Neural cell (in vitro differentiated cells): ENCODE results near the gene IMMP2L. TPM values are rescaled to one million over a fixed set of nuclear protein-coding genes. Genes with fewer than 3 reads are reported as not detected.

ENCODE experiments used
- H2AFZ ChIP-seq: fragments of 200-600, 300-800 bp; sonication (generic), shearing (Covaris generic); 2 replicates; pipeline ENCODE4 v1.6.0; 2014; ENCODE audit warnings: low read depth, mild to moderate bottlenecking, antibody characterized with exemption, low read length, moderate library complexity
- H3F3A ChIP-seq: fragments of 200-600 bp; shearing (Covaris generic); 2 replicates; pipeline ENCODE4 v1.6.1; 2016; ENCODE audit warnings: mild to moderate bottlenecking, moderate library complexity, mixed read lengths, antibody characterized with exemption, low read length; ENCODE audit not compliant: insufficient read depth, poor library complexity, severe bottlenecking
- H3K27ac ChIP-seq: fragments of 200-600, 300-800 bp; sonication (generic), shearing (Covaris generic); 2 replicates; pipeline ENCODE4 v1.5.1; 2014; ENCODE audit warnings: mild to moderate bottlenecking, low read length, moderate library complexity
- H3K27me3 ChIP-seq: fragments of 300-800, 200-600 bp; sonication (generic), shearing (Covaris generic); 2 replicates; pipeline ENCODE4 v1.6.0; 2014; ENCODE audit warnings: mild to moderate bottlenecking, low read depth, low read length, moderate library complexity; ENCODE audit not compliant: insufficient read depth
- H3K36me3 ChIP-seq: fragments of 300-800, 200-600 bp; sonication (generic), shearing (Covaris generic); 2 replicates; pipeline ENCODE4 v1.5.1; 2014; ENCODE audit warnings: mild to moderate bottlenecking, antibody characterized with exemption, low read length, moderate library complexity; ENCODE audit not compliant: insufficient read depth
- H3K4me2 ChIP-seq: fragments of 300-800, 200-600 bp; sonication (generic), shearing (Covaris generic); 2 replicates; pipeline ENCODE4 v1.6.0; 2014; ENCODE audit warnings: mild to moderate bottlenecking, low read length
- H3K4me3 ChIP-seq: fragments of 300-800, 200-600 bp; sonication (generic), shearing (Covaris generic); 2 replicates; pipeline ENCODE4 v1.5.1; 2014; ENCODE audit warnings: mild to moderate bottlenecking, low read length, moderate library complexity
- H3K79me2 ChIP-seq: fragments of 200-600 bp; shearing (Covaris generic); replicated peaks from 2 replicates; pipeline ENCODE4 v1.6.0; 2014; ENCODE audit warnings: mild to moderate bottlenecking, low read length, moderate library complexity; ENCODE audit not compliant: insufficient read depth
- H3K9ac ChIP-seq: fragments of 300-800, 200-600 bp; sonication (generic), shearing (Covaris generic); 2 replicates; pipeline ENCODE4 v1.6.1; 2016; ENCODE audit warnings: mild to moderate bottlenecking, low read length, mixed read lengths
- H3K9me2 ChIP-seq: fragments of 200-600 bp; shearing (Covaris generic); 2 replicates; pipeline ENCODE4 v1.6.1; 2016; ENCODE audit warnings: mild to moderate bottlenecking, low read length, mixed read lengths; ENCODE audit not compliant: insufficient read depth
- H3K9me3 ChIP-seq: fragments of 200-600, 300-800 bp; sonication (generic), shearing (Covaris generic); 2 replicates; pipeline ENCODE4 v1.6.1; 2016; ENCODE audit warnings: mild to moderate bottlenecking, mixed run types, low read length, moderate library complexity, mixed read lengths
- H4K20me1 ChIP-seq: fragments of 200-600 bp; shearing (Covaris generic); 2 replicates; pipeline ENCODE4 v1.6.1; 2016; ENCODE audit warnings: mild to moderate bottlenecking, mixed run types; ENCODE audit not compliant: insufficient read depth
- EP300 ChIP-seq: fragments of 450-650 bp; conservative IDR thresholded peaks from 2 replicates; pipeline ENCODE4 v1.6.1; 2014; ENCODE audit warnings: antibody characterized with exemption, mild to moderate bottlenecking, moderate library complexity; ENCODE audit not compliant: poor library complexity, severe bottlenecking
- EZH2 ChIP-seq: fragments of 200-600, 300-800 bp; shearing (Covaris generic), sonication (generic); IDR thresholded peaks from 2 replicates; pipeline ENCODE4 v1.6.1; 2014; ENCODE audit warnings: antibody characterized with exemption, low read length, borderline replicate concordance, mild to moderate bottlenecking; ENCODE audit not compliant: insufficient read depth, poor library complexity, severe bottlenecking
- MXI1 ChIP-seq: fragments of 450-650 bp; conservative IDR thresholded peaks from 2 replicates; pipeline ENCODE4 v1.6.1; 2014; ENCODE audit warnings: antibody characterized with exemption, mild to moderate bottlenecking; ENCODE audit not compliant: poor library complexity, severe bottlenecking
- POLR2AphosphoS5 ChIP-seq: IDR thresholded peaks from 2 replicates; pipeline ENCODE4 v1.6.1; 2012
- RAD21 ChIP-seq: fragments of 450-650 bp; conservative IDR thresholded peaks from 2 replicates; pipeline ENCODE4 v1.6.1; 2014; ENCODE audit warnings: antibody characterized with exemption, mild to moderate bottlenecking, moderate library complexity
- SMC3 ChIP-seq: fragments of 450-650 bp; conservative IDR thresholded peaks from 2 replicates; pipeline ENCODE4 v1.6.1; 2014; ENCODE audit warnings: antibody characterized with exemption, mild to moderate bottlenecking, moderate library complexity; ENCODE audit not compliant: poor library complexity
- TAF1 ChIP-seq: IDR thresholded peaks from 2 replicates; pipeline ENCODE4 v1.6.1; 2012; ENCODE audit warnings: low read depth
- polyA plus RNA-seq: library from polyadenylated mRNA; depleted of rRNA; stranded (reverse); fragments of >200 nt; gene quantifications from 2 replicates; pipeline ENCODE4 v1.2.3, GENCODE V29; 2014
- TF ChIP-seq, protein P1 (sequence below): IDR thresholded peaks from 2 replicates; pipeline ENCODE4 v1.6.1; 2012; ENCODE audit warnings: borderline replicate concordance
- TF ChIP-seq, protein P2 (sequence below): fragments of 450-650 bp; IDR thresholded peaks from 2 replicates; pipeline ENCODE4 v1.5.1; 2014; ENCODE audit warnings: antibody characterized with exemption, mild to moderate bottlenecking, moderate library complexity; ENCODE audit not compliant: poor library complexity, severe bottlenecking

Gene IMMP2L
- polyA plus RNA-seq, 1 donor from 2014 or later = 9.7 TPM

DNA sequence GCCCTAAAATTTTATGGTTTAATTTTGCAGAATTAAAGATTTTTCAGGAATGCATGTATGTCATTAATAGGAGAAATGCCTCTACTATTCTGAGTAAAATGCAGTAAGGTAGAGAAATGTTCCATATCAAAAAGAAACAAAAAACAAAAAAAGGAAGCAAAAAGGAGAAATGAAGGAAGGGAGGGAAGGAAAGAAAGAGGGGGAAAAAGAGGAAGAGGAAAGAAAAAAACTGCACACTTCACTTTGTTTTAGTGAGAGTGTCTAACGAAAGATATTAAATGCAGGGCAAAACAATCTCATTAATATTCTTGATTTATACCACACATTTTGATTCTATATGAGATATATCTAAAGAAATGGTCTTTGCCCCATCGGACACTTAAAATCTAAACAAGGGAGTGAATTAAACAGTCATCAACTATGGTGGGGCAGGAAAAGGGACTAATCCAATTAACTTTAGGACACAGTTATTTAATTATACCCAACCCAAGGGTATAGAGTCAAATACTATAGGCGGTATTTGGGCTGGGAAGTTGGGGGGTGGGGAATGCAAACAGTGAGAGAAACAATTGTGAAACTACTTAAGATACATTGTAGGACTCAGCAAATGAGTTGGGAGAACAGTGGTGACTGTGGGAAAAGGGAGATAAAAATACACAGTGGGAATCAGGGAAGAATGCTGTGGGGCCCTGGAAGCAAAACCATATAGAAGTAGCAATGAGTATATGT, 27.0 kb downstream of the IMMP2L start:
- no peaks in the 10 kb centered on the region for H3K9me2 ChIP-seq
- H3K79me2 ChIP-seq = no peaks in the 10 kb centered on the region
- no peaks in the 10 kb centered on the region for H3F3A ChIP-seq
- TF ChIP-seq POLR2AphosphoS5 (no peak), EP300 (no peak), RAD21 (no peak), TAF1 (no peak), EZH2 (no peak), MXI1 (no peak), SMC3 (no peak)
- TF ChIP-seq, protein P1, sequence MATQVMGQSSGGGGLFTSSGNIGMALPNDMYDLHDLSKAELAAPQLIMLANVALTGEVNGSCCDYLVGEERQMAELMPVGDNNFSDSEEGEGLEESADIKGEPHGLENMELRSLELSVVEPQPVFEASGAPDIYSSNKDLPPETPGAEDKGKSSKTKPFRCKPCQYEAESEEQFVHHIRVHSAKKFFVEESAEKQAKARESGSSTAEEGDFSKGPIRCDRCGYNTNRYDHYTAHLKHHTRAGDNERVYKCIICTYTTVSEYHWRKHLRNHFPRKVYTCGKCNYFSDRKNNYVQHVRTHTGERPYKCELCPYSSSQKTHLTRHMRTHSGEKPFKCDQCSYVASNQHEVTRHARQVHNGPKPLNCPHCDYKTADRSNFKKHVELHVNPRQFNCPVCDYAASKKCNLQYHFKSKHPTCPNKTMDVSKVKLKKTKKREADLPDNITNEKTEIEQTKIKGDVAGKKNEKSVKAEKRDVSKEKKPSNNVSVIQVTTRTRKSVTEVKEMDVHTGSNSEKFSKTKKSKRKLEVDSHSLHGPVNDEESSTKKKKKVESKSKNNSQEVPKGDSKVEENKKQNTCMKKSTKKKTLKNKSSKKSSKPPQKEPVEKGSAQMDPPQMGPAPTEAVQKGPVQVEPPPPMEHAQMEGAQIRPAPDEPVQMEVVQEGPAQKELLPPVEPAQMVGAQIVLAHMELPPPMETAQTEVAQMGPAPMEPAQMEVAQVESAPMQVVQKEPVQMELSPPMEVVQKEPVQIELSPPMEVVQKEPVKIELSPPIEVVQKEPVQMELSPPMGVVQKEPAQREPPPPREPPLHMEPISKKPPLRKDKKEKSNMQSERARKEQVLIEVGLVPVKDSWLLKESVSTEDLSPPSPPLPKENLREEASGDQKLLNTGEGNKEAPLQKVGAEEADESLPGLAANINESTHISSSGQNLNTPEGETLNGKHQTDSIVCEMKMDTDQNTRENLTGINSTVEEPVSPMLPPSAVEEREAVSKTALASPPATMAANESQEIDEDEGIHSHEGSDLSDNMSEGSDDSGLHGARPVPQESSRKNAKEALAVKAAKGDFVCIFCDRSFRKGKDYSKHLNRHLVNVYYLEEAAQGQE = no peak
- TF ChIP-seq, protein P2, sequence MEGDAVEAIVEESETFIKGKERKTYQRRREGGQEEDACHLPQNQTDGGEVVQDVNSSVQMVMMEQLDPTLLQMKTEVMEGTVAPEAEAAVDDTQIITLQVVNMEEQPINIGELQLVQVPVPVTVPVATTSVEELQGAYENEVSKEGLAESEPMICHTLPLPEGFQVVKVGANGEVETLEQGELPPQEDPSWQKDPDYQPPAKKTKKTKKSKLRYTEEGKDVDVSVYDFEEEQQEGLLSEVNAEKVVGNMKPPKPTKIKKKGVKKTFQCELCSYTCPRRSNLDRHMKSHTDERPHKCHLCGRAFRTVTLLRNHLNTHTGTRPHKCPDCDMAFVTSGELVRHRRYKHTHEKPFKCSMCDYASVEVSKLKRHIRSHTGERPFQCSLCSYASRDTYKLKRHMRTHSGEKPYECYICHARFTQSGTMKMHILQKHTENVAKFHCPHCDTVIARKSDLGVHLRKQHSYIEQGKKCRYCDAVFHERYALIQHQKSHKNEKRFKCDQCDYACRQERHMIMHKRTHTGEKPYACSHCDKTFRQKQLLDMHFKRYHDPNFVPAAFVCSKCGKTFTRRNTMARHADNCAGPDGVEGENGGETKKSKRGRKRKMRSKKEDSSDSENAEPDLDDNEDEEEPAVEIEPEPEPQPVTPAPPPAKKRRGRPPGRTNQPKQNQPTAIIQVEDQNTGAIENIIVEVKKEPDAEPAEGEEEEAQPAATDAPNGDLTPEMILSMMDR = no peak
- no peaks in the 10 kb centered on the region for H3K27me3 ChIP-seq
- no peak overlapping the region for H3K4me2 ChIP-seq
- no peak overlapping the region for H3K4me3 ChIP-seq
- no peaks in the 10 kb centered on the region for H3K36me3 ChIP-seq
- no peak overlapping the region for H2AFZ ChIP-seq
- H4K20me1 ChIP-seq = no peaks in the 10 kb centered on the region
- H3K27ac ChIP-seq = no peak overlapping the region
- H3K9ac ChIP-seq = no peak overlapping the region
- H3K9me3 ChIP-seq = no peaks in the 10 kb centered on the region

DNA sequence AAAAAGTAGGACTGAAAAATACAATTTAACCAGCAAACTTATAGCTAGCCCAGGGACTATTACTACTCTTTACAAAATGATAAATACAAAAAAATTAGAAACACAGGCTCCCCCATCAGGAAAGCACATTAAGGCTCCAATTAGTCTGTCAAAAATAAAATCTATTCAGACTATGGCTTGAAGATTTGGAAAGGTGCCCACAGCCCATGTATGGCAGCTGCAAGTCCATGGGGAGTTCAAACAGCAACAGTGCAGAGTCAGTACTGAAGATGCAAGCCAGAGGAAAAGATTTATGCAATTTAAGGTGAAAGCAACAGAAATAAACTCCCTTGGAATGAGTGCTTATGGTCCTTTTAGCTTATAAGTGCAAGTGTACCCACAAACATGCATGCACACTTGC, 29.7 kb downstream of the IMMP2L start:
- Histone ChIP-seq H3K27me3 (no peaks in the 10 kb centered on the region), H3K27ac (no peak overlapping the region), H3K9me3 (no peaks in the 10 kb centered on the region), H3K4me2 (no peak overlapping the region), H4K20me1 (no peaks in the 10 kb centered on the region), H3F3A (no peaks in the 10 kb centered on the region), H3K9ac (no peak overlapping the region), H3K4me3 (no peak overlapping the region), H3K9me2 (no peaks in the 10 kb centered on the region), H3K36me3 (no peaks in the 10 kb centered on the region), H3K79me2 (no peaks in the 10 kb centered on the region), H2AFZ (no peak overlapping the region)
- no peak for TF ChIP-seq SMC3
- no peak for TF ChIP-seq POLR2AphosphoS5
- TF ChIP-seq MXI1 = no peak
- TF ChIP-seq TAF1 = no peak
- TF ChIP-seq, protein P2 = no peak
- TF ChIP-seq RAD21 = no peak
- TF ChIP-seq, protein P1 = no peak
- no peak for TF ChIP-seq EZH2
- TF ChIP-seq EP300 = no peak
